ENCODE data around the gene PAK6.

DNA sequence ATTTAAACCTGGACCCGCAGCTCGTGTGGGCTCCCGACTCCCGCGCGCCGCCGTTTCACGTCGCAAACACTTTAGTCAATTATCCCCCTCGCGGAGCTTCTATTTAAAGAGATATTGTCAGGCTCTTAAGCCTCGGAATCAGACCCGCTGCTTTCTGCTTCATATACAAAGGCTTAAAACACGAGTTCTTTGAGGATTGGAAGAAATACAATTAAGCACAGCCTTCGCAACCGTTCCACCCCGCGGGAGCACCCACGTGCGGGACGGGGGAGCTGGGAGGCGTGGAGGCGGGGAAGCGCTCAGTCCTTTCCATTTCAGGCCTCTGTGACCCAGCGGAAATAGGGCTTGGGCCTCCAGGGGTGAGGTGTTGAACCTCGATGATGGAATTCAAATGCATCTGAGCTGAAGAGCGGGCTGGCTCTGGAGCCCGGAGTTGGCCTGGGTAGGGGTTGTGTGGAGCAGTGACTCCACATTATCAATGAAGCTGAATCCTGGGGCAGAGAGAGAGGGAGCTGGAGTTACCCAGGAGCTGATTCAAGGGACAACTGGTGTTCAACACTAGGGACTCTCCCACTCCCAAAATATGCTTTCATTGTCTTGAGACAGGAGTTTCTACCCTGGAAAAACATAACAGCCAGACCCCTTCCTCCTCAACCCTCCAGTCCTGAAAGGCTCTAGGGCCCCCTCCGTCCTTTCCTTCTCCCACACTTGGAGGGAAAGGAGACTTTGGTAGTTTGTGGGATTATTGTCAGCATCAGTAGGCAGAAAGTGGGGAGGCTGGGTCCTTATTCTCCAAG lies 41.6 kb downstream of the PAK6 start:
- TF ChIP-seq, protein P1, sequence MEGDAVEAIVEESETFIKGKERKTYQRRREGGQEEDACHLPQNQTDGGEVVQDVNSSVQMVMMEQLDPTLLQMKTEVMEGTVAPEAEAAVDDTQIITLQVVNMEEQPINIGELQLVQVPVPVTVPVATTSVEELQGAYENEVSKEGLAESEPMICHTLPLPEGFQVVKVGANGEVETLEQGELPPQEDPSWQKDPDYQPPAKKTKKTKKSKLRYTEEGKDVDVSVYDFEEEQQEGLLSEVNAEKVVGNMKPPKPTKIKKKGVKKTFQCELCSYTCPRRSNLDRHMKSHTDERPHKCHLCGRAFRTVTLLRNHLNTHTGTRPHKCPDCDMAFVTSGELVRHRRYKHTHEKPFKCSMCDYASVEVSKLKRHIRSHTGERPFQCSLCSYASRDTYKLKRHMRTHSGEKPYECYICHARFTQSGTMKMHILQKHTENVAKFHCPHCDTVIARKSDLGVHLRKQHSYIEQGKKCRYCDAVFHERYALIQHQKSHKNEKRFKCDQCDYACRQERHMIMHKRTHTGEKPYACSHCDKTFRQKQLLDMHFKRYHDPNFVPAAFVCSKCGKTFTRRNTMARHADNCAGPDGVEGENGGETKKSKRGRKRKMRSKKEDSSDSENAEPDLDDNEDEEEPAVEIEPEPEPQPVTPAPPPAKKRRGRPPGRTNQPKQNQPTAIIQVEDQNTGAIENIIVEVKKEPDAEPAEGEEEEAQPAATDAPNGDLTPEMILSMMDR (IDR thresholded peaks at IDR 0.05), result no peak
- no peak for TF ChIP-seq EP300 (IDR thresholded peaks at IDR 0.05)
